ENCODE measurements around the gene RBP5. TPM values are rescaled to one million over a fixed set of nuclear protein-coding genes. Genes with fewer than 3 reads are reported as not detected.

RBP5 gene
- total and polyA plus RNA-seq, 2 donors (not counting 1 experiment from before 2014, with no cell fraction given), result 1.1 TPM; not detected in 1

- H3K9me3 ChIP-seq (ENCODE audit: control extremely low read depth in 1 of 3, control insufficient read depth in 2 of 3, insufficient read depth in 1 of 3, low read length in 2 of 3), result no peaks in the 10 kb centered on the region
- Mint-ChIP-seq H3K27me3 (no peaks in the 10 kb centered on the region), H3K4me3 (no peak overlapping the region), H3K4me1 (peaks cover 10% of the 10 kb centered on the region), H3K9me3 (ENCODE audit: insufficient read depth) (no peaks in the 10 kb centered on the region), H3K27ac (no peak overlapping the region)
- POLR2A ChIA-PET, result no interaction called here
- peaks cover 5 to 11% of the 10 kb centered on the region in 2 donors for H3K4me1 ChIP-seq (ENCODE audit: control insufficient read depth in 2 of 2, insufficient read depth in 2 of 2, low read length in 2 of 2)
- TF ChIP-seq EZH2 (IDR thresholded peaks at IDR 0.05; ENCODE audit: borderline replicate concordance, insufficient read depth, low read depth, low read length, poor library complexity, severe bottlenecking) (no peak), CTCF (IDR thresholded peaks at IDR 0.05) (no peak)
- H2AFZ ChIP-seq (ENCODE audit: insufficient read depth, low read depth, low read length, poor library complexity, severe bottlenecking), result no peak overlapping the region
- CTCF ChIA-PET, result interaction anchor here (1.2 to 4.2 kb wide), 9 partner anchors 11 to 262 kb away, joined by 3 to 28 read pairs (median 7); partner anchors contain the start of genes C12orf57, PEX5, RNU7-1 and SPSB2
- peaks cover 17% of the 10 kb centered on the region for H3K79me2 ChIP-seq (ENCODE audit: control insufficient read depth, insufficient read depth, low read length)
- WGBS (ENCODE audit: insufficient coverage), result 97% methylated on average over 11 of the region's 11 CpGs
- H4K20me1 ChIP-seq (ENCODE audit: control insufficient read depth, insufficient read depth, low read length, poor library complexity, severe bottlenecking), result peaks cover 8% of the 10 kb centered on the region
- intact Hi-C loops (cut with micrococcal nuclease), result no loop called here
- H3K4me2 ChIP-seq (replicated peaks; ENCODE audit: low read depth, low read length, poor library complexity, severe bottlenecking), result no peak overlapping the region
- H3K9ac ChIP-seq (ENCODE audit: low read length), result no peak overlapping the region
- H3K27ac ChIP-seq (ENCODE audit: low read length in 2 of 2), result no peak overlapping the region
- no peaks in the 10 kb centered on the region for H3K27me3 ChIP-seq (replicated peaks in 1 of 4; ENCODE audit: control extremely low read depth in 1 of 4, control insufficient read depth in 3 of 4, insufficient read depth in 4 of 4, low read length in 3 of 4)
- H3K4me3 ChIP-seq (ENCODE audit: control extremely low read depth in 1 of 5, extremely low read depth in 1 of 5, insufficient read depth in 1 of 5, low read depth in 2 of 5, low read length in 4 of 5), result no peak overlapping the region
- ATAC-seq (ENCODE audit: low read depth) (no peak), DNase-seq (no peak)
- H3K36me3 ChIP-seq (replicated peaks in 1 of 2; ENCODE audit: control extremely low read depth in 1 of 2, control insufficient read depth in 1 of 2, extremely low read depth in 1 of 2, insufficient read depth in 2 of 2, low read length in 1 of 2), result peaks cover 0 to 30% of the 10 kb centered on the region in 2 experiments
These were observed 14.7 kb downstream of the RBP5 start for GRCh38 chr12:7114008-7114407.

- no peaks in the 10 kb centered on the region for H3K9me3 ChIP-seq (ENCODE audit: control extremely low read depth in 1 of 3, control insufficient read depth in 2 of 3, insufficient read depth in 1 of 3, low read length in 2 of 3)
- H3K4me2 ChIP-seq (replicated peaks; ENCODE audit: low read depth, low read length, poor library complexity, severe bottlenecking), result no peak overlapping the region
- Mint-ChIP-seq H3K27ac (no peak overlapping the region), H3K4me1 (peaks cover 15% of the 10 kb centered on the region), H3K9me3 (ENCODE audit: insufficient read depth) (no peaks in the 10 kb centered on the region), H3K4me3 (no peak overlapping the region), H3K27me3 (no peaks in the 10 kb centered on the region)
- H3K36me3 ChIP-seq (replicated peaks in 1 of 2; ENCODE audit: control extremely low read depth in 1 of 2, control insufficient read depth in 1 of 2, extremely low read depth in 1 of 2, insufficient read depth in 2 of 2, low read length in 1 of 2), result peaks cover 0 to 30% of the 10 kb centered on the region in 2 experiments
- ChIA-PET CTCF (interaction anchor here (0.7 to 4.2 kb wide), 25 partner anchors 8 to 324 kb away, joined by 3 to 28 read pairs (median 4); partner anchors contain the start of genes C12orf57, CD4, LPCAT3 and PEX5), POLR2A (no interaction called here)
- intact Hi-C loops (cut with micrococcal nuclease), result loop anchor here (1.0 to 2.0 kb wide), 3 partner anchors 17 to 244 kb away; partner anchors contain the start of gene CLSTN3
- peaks cover 18% of the 10 kb centered on the region for H3K79me2 ChIP-seq (ENCODE audit: control insufficient read depth, insufficient read depth, low read length)
- H3K27me3 ChIP-seq (replicated peaks in 1 of 4; ENCODE audit: control extremely low read depth in 1 of 4, control insufficient read depth in 3 of 4, insufficient read depth in 4 of 4, low read length in 3 of 4), result no peaks in the 10 kb centered on the region
- DNase-seq, result peak; percentile 76
- ATAC-seq (ENCODE audit: low read depth), result peak; percentile 41
- 54% methylated on average over 5 of the region's 5 CpGs for WGBS (ENCODE audit: insufficient coverage)
- H3K4me3 ChIP-seq (ENCODE audit: control extremely low read depth in 1 of 5, extremely low read depth in 1 of 5, insufficient read depth in 1 of 5, low read depth in 2 of 5, low read length in 4 of 5), result no peak overlapping the region
- no peak overlapping the region for H2AFZ ChIP-seq (ENCODE audit: insufficient read depth, low read depth, low read length, poor library complexity, severe bottlenecking)
- TF ChIP-seq CTCF (IDR thresholded peaks at IDR 0.05) (peak; percentile 88), EZH2 (IDR thresholded peaks at IDR 0.05; ENCODE audit: borderline replicate concordance, insufficient read depth, low read depth, low read length, poor library complexity, severe bottlenecking) (no peak)
- H4K20me1 ChIP-seq (ENCODE audit: control insufficient read depth, insufficient read depth, low read length, poor library complexity, severe bottlenecking), result peaks cover 8% of the 10 kb centered on the region
- no peak overlapping the region for H3K27ac ChIP-seq (ENCODE audit: low read length in 2 of 2)
- H3K4me1 ChIP-seq (ENCODE audit: control insufficient read depth in 2 of 2, insufficient read depth in 2 of 2, low read length in 2 of 2), result peaks cover 5 to 11% of the 10 kb centered on the region in 2 donors
- H3K9ac ChIP-seq (ENCODE audit: low read length), result no peak overlapping the region
These were observed 15.3 kb downstream of the RBP5 start for GRCh38 chr12:7113389-7113871.
